MG63 (cell line): Measurements from ENCODE around the gene HERC6. TPM values are rescaled to one million over a fixed set of nuclear protein-coding genes. Genes with fewer than 3 reads are reported as not detected.
"Not testable (repeated sequence)": the region's sequence is repeated elsewhere in the genome, so short reads cannot be mapped to it uniquely, and the experiment has no call there.

Experiments used
- DNase-seq: peaks from one replicate; pipeline ENCODE4 v3.0.0-alpha.2; 2020
- H3K27me3 ChIP-seq: fragments of 250-450 bp; sonication (Bioruptor Pico); 2 replicates; pipeline ENCODE4 v1.5.1; 2020; ENCODE audit warnings: mild to moderate bottlenecking, moderate library complexity
- H3K36me3 ChIP-seq: fragments of 250-450 bp; sonication (Bioruptor Pico); 2 replicates; pipeline ENCODE4 v1.5.1; 2020; ENCODE audit warnings: mild to moderate bottlenecking, moderate library complexity
- H3K4me3 ChIP-seq: fragments of 250-450 bp; sonication (Bioruptor Pico); 2 replicates; pipeline ENCODE4 v1.5.1; 2020; ENCODE audit warnings: mild to moderate bottlenecking, moderate library complexity
- H3K9me3 ChIP-seq: fragments of 250-450 bp; sonication (Bioruptor Pico); 2 replicates; pipeline ENCODE4 v1.5.1; 2020; ENCODE audit warnings: mild to moderate bottlenecking, moderate library complexity
- total RNA-seq: library from RNA; depleted of rRNA; stranded (reverse); fragments of >200 nt; shearing (Covaris generic); gene quantifications from 2 replicates; pipeline ENCODE4 v1.2.3, GENCODE V29; 2014; ENCODE audit warnings: low replicate concordance

HERC6 gene
- total RNA-seq, 1 experiment from 2014 or later, result 5.8 TPM

- H3K27me3 ChIP-seq, result no peaks in the 10 kb centered on the region
- H3K36me3 ChIP-seq, result no peaks in the 10 kb centered on the region
- no peaks in the 10 kb centered on the region for H3K9me3 ChIP-seq
- no peak overlapping the region for H3K4me3 ChIP-seq
- DNase-seq, result no peak
These were observed 50.7 kb downstream of the HERC6 start for GRCh38 chr4:88429401-88429800.

DNA sequence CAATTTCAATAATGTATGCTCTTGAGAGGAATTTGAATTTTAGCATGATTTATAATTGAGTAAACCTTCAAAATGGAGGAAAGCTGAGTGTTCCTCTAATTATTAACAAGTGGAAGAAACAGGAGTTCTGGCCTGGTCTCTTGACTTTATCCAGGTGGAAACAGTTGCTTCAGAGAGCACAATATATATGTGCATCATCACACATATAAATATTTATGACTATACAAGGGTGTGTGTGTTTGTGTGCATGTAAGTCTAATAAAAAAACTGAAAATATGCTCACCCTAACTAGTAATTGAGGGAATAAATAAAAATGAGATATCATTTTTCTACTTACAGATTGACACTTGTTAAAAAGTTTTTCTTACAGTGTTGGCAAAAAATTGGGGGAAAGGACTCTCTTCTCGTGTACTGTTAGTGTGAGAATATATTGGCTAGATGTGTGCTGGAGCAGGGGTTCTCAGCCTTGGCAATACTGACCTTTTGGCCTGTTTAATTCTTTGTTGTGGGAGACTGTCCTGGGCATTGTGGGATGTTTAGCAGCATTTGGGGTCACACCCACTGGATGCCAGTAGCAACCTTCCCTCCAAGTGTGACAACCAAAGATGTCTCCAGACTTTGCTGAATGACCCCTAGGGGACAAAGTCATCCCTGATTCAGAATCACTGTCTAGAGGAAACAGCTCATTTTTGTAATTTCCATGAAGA is 57.5 kb downstream of the HERC6 start:
- Histone ChIP-seq H3K27me3 (no peaks in the 10 kb centered on the region), H3K9me3 (no peaks in the 10 kb centered on the region), H3K4me3 (no peak overlapping the region), H3K36me3 (no peaks in the 10 kb centered on the region)
- DNase-seq, result no peak

- DNase-seq, H3K9me3 ChIP-seq, H3K27me3 ChIP-seq, H3K36me3 ChIP-seq, H3K4me3 ChIP-seq: not testable (repeated sequence)
These were observed 59.2 kb downstream of the HERC6 start for GRCh38 chr4:88437873-88438272.

DNA sequence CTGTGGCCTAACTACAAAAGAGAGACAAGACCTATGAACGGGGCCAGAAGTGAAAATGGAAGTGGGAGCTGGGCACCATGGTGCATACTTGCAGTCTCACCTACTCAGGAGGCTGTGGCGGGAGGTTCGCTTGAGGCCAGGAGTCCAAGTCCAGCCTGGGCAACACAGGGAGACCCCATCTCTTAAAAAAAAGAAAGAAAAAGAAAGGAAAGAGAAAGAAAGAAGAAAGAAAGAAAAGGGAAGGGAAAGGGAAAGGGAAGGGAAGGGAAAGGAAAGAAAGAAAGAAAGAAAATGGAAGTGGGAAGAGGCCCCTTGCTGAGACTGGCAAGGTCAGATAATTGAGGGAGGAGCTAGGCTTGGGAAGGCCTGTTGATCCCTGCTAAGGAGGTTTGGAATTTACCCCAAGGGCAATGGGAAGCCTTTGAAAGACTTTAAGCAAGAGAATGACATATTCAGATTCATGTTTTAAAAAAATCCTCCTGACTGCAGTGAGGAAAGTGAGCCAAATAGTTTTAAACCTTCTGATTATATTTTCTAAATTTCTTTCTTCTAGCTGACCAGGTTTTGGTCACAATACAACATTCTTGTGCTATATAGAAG is 60.6 kb downstream of the HERC6 start:
- no peak for DNase-seq
- H3K9me3 ChIP-seq, result no peaks in the 10 kb centered on the region
- H3K36me3 ChIP-seq, result no peaks in the 10 kb centered on the region
- H3K4me3 ChIP-seq, result no peak overlapping the region
- no peaks in the 10 kb centered on the region for H3K27me3 ChIP-seq

DNA sequence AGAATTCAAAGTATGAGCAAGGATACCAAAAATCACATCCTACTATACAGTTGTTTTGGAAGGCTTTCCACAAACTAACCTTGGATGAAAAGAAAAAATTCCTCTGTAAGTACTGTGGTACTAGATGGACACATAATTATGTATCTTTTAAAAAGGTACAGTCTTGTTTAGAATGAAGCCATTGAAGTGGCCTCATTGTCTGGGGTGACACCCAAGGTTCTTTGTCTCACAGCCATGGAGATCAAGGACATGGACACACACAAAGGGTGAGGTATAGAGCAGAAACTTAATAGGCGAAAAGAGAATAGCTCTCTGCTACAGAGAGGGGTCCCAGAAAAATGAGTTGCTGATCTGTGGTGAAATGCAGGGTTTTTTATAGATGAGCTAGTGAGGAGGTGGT is 61.5 kb downstream of the HERC6 start:
- DNase-seq, result no peak
- Histone ChIP-seq H3K27me3 (no peaks in the 10 kb centered on the region), H3K36me3 (no peaks in the 10 kb centered on the region), H3K4me3 (no peak overlapping the region), H3K9me3 (no peaks in the 10 kb centered on the region)

DNA sequence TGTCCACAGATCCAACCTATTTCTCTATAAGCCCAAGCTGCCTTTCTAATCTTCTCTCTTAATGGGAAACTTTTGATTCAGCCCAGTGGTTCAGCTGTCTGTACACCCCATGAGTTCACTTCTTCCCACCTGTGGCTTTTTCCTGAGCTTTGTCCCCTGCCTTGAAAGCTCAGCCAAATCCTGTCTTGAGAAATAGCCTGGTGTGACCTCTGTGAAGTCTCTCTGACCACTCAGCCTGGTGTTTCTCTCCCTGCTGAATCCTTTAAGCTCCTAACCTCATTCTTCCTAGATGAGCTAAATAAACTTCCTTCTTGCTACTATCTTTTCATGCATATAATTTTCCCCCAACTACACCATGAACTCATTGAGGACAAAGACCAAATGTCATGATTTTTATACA is 63.0 kb downstream of the HERC6 start:
- Histone ChIP-seq H3K9me3 (no peaks in the 10 kb centered on the region), H3K27me3 (no peaks in the 10 kb centered on the region), H3K36me3 (no peaks in the 10 kb centered on the region), H3K4me3 (no peak overlapping the region)
- DNase-seq, result no peak

DNA sequence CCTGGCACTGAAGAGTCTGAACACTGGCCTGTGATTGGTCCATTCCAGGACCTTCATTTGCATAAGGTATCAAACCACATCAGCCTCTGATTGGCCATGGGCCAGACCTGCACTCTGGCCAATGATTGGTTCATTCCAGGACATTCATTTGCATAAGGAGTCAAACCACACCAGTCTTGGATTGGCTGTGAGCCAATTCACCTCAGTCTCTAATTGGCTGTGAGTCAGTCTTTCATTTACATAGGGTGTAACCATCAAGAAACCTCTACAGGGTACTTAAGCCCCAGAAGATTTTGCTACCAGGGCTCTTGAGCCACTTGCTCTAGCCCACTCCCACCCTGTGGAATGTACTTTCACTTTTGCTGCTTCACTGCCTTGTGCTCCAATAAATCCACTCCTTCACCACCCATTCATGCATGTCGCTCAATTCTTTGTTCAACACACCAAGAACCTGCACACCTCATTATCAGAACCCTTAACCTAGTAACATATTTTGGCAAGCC is 64.1 kb downstream of the HERC6 start:
- no peaks in the 10 kb centered on the region for H3K36me3 ChIP-seq
- H3K9me3 ChIP-seq, result no peaks in the 10 kb centered on the region
- DNase-seq, result no peak
- H3K27me3 ChIP-seq, result no peaks in the 10 kb centered on the region
- no peak overlapping the region for H3K4me3 ChIP-seq

GRCh38 chr4:88443486-88443885 is 64.8 kb downstream of the HERC6 start:
- DNase-seq, result no peak
- H3K4me3 ChIP-seq, result no peak overlapping the region
- H3K36me3 ChIP-seq, result no peaks in the 10 kb centered on the region
- H3K9me3 ChIP-seq, result no peaks in the 10 kb centered on the region
- H3K27me3 ChIP-seq, result no peaks in the 10 kb centered on the region

DNA sequence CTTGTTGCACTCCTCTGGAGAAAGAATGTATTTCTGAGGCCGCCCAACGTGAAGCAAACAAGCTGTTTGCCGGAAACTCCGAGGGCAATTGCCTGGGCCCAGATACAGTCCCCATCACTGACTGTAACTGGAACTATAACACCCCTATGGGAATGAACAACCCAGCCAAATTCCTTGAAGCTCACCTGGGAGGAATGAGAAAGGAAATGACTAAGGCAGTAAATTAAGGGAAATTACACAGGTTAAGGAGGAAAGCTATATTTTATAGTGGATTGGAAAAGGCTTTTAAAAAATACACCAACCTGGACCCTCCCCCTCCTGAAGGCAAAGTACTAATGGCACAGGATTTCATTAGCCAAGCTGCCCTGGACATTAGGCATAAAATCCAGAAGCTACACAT is 66.6 kb downstream of the HERC6 start:
- Histone ChIP-seq H3K9me3 (no peaks in the 10 kb centered on the region), H3K4me3 (no peak overlapping the region), H3K27me3 (no peaks in the 10 kb centered on the region), H3K36me3 (no peaks in the 10 kb centered on the region)
- DNase-seq, result no peak

- Histone ChIP-seq H3K36me3 (no peaks in the 10 kb centered on the region), H3K27me3 (no peaks in the 10 kb centered on the region)
- no peak for DNase-seq
These were observed 67.5 kb downstream of the HERC6 start for GRCh38 chr4:88446124-88446523.

GRCh38 chr4:88447371-88448095 is 68.9 kb downstream of the HERC6 start:
- H3K27me3 ChIP-seq, result no peaks in the 10 kb centered on the region

More at GRCh38 chr4:88446124-88446523, 67.5 kb downstream of the HERC6 start:
- H3K9me3 ChIP-seq, result no peaks in the 10 kb centered on the region
- H3K4me3 ChIP-seq, result no peak overlapping the region

DNA sequence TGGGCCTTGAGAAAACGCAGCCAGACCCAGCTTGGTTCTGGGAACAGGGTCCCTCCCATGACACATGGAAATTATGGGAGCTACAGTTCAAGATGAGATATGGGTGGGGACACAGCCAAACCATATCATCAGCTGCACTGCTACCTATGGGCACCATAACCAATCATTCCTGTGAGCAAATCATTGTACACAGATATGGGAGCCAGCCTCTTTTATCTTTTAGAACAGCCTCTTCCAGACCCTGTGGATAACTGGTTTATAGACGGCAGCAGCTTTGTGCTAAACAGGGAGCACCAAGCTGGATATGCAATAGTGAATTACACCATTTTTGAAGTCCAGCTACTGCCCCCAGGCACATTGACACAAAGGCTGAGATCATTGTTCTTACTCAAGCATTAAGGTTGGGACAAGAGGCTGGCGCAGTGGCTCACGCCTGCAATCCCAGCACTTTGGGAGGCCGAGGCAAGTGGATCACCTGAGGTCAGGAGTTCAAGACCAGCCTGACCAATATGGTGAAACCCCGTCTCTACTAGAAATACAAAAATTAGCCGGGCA is 69.6 kb downstream of the HERC6 start:
- not testable (repeated sequence) for DNase-seq, H3K4me3 ChIP-seq, H3K27me3 ChIP-seq, H3K36me3 ChIP-seq, H3K9me3 ChIP-seq

More at GRCh38 chr4:88447371-88448095, 68.9 kb downstream of the HERC6 start:
- no peak overlapping the region for H3K4me3 ChIP-seq
- no peaks in the 10 kb centered on the region for H3K9me3 ChIP-seq
- H3K36me3 ChIP-seq, result no peaks in the 10 kb centered on the region
- DNase-seq, result peak; percentile 7

- no peaks in the 10 kb centered on the region for H3K36me3 ChIP-seq
- no peak for DNase-seq
- no peaks in the 10 kb centered on the region for H3K9me3 ChIP-seq
- no peaks in the 10 kb centered on the region for H3K27me3 ChIP-seq
- no peak overlapping the region for H3K4me3 ChIP-seq
These were observed 70.2 kb downstream of the HERC6 start for GRCh38 chr4:88448889-88449288.

GRCh38 chr4:88449290-88449689 is 70.6 kb downstream of the HERC6 start:
- DNase-seq, result no peak
- no peak overlapping the region for H3K4me3 ChIP-seq
- H3K36me3 ChIP-seq, result no peaks in the 10 kb centered on the region
- no peaks in the 10 kb centered on the region for H3K9me3 ChIP-seq
- H3K27me3 ChIP-seq, result no peaks in the 10 kb centered on the region

DNA sequence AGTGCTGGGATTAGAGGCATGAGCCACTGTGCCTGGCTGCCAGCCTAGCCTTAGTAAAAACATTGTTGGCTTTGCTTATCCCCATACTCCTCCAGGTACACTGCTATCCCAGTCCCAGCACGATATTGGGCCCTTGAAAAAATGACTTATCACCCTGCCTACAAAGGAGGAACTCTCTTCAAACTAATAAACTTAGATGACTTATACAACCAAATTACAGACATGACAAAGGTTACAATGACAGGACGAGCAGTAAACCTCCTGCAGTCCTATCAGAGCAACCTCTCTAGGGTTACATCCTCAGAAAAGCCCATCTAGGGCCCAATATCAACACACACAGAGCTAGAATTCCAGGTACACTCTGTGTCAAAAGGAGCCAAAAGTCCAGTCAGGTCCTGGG is 72.6 kb downstream of the HERC6 start:
- no peak for DNase-seq
- H3K9me3 ChIP-seq, result no peaks in the 10 kb centered on the region
- H3K4me3 ChIP-seq, result no peak overlapping the region
- no peaks in the 10 kb centered on the region for H3K27me3 ChIP-seq
- no peaks in the 10 kb centered on the region for H3K36me3 ChIP-seq

DNA sequence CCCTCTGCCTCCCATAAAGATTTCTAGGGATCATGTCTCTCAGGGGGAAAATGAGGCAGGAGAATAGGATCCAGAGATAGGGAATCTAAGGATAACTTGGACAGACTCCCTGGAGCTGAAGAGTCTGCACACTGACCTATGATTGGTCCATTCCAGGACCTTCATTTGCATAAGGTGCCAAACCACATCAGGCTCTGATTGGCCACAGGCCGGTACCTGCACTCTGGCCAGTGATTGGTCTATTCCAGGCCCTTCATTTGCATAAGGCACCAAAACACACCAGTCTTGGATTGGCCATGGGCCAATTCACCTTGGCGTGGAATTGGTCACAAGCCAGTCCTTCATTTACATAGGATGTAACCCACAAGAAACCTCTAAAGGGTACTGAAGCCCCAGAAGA is 74.3 kb downstream of the HERC6 start:
- Histone ChIP-seq H3K27me3 (peaks cover 8% of the 10 kb centered on the region; the same call in 1 of the 2 replicates), H3K9me3 (no peaks in the 10 kb centered on the region)

DNA sequence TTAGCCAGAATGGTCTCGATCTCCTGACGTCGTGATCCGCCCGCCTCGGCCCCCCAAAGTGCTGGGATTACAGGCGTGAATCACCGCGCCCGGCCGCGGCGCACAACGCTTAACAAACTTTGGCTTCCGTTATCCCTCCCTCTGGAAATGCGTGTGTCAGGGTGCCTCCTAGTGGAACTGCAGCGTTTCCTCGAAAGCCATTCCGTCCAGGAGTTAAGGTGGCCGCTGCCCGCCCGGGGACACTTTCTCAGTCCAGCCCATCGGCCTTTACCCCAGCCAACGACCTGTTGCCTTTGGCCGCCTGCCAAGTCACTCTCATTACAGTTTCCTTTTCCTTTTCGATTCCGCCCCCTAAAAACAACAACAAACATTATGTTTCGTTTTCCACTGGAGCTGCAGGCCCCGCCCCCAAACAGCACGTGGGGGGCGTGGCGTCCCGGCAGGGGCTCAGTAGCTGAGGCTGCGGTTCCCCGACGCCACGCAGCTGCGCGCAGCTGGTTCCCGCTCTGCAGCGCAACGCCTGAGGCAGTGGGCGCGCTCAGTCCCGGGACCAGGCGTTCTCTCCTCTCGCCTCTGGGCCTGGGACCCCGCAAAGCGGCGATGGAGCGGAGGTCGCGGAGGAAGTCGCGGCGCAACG is 78.1 kb downstream of the HERC6 start, which contains the start of gene HERC5:
Gene HERC5 (plus strand): TSS at position 450 of the 637 bp plus-strand sequence. CDS start 151 bp downstream, at position 601.
- Histone ChIP-seq H3K27me3 (peaks cover 20% of the 10 kb centered on the region), H3K36me3 (no peaks in the 10 kb centered on the region), H3K9me3 (no peaks in the 10 kb centered on the region), H3K4me3 (peak within 1 kb of the TSS; percentile 47)
- peak; percentile 84 for DNase-seq

More for the DNA sequence above, 74.3 kb downstream of the HERC6 start:
- no peak overlapping the region for H3K4me3 ChIP-seq
- DNase-seq, result no peak
- no peaks in the 10 kb centered on the region for H3K36me3 ChIP-seq
